NCI-H524 (cell line): ENCODE data around the gene PIK3AP1.

Source experiments
- DNase-seq, 2 experiments: peaks; one replicate each; lab custom pipeline; 2025; lab: John Stamatoyannopoulos, UW

Gene PIK3AP1

DNA sequence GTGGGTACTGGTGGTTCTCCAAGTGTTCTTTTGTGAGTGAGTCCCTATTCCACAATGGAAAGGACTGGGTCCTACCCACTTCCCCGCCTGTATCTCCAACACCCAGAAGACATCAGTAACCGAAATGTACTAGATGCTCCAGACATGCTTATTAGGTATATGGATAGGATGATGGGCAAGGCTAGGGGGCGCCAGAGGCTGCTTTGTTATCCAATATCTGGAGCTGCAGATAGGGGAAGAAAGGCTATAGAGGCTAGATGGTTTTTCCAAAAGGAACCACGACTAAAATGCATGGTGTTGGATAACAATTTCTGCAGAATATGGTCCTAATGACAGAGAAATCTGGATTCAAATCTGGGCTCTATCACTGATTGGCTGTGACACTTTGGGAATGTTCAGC, 77.3 kb downstream of the PIK3AP1 start:
- DNase-seq: peak; percentile 10 to 46

DNA sequence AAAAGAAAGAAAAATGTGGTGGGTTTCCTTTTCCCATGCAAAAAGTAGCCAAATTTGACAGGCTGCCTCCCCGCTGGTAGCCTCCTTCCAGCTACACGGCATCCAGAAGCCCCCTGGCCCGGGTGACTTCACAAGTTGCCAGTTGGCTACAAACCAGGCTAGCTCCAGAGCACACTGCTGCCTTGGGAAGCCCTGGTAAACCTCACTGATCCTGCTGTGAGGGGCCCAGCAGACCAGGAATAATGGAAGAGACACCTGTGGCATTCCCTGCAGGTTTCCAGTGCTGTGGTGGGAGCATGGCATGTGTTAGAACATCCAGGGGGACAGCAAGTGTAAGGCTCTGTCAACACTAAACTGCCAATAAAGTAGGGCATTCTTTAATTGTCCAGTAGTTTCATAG, 77.8 kb downstream of the PIK3AP1 start:
- no peak for DNase-seq

DNA sequence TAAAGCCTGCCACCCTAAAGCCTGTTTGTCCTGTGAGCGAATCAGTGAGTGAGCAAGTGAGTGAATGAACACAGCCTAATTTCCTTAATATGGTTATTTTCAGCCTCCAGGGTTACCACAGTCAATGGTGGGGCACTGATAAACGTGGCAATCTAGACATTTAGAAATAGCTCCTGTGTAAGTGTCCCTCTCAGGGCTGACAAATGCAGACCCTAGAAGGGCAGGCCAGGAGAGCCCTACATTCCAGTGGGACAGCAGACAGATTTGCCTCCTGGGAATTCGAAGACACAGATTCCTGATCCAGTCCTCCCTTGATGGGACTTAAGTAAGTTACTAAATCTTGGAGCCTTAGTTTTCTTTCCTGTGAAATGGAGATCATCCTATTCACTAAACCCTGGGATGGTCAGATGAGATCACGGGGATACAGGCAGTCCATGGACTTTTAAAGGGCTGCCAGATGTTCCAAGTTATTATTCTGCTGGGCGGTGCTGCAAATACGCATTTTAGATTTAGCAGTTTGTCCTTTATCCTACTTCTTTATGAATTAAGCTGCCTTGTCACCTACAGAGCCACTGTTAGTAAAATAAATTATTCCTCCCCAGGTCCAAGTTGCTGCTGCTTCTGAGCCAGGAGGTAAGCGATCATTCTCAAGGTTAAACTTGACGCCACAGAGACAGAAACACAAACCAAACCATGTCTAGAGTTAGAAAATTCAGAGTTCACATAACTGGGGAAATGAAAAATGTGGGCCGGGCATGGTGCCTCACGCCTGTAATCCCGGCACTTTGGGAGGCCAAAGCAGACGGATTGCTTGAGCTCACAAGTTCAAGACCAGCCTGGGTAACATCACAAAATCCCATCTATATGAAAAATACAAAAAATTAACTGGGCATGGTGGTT, 78.7 kb downstream of the PIK3AP1 start:
- DNase-seq: no peak

DNA sequence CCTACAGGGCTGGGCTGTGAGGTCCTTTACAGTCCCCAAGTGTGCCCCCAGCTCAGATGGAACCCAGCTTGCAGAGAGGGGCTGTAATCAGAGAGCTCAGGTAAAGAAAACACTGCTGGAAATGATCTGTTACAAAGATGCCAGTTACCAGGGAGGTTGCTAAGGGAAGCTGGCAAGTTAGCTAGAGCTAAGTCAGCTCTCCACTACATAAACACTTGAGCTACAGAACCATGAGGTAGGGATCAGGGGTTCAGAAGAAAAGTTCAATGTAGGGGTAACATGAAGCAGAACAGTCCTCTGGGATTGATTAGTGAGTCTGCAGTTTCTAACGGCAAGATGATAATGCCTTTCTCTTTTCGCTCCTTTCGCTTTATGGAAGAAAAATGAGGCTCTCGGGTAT, 80.4 kb downstream of the PIK3AP1 start:
- DNase-seq: no peak

DNA sequence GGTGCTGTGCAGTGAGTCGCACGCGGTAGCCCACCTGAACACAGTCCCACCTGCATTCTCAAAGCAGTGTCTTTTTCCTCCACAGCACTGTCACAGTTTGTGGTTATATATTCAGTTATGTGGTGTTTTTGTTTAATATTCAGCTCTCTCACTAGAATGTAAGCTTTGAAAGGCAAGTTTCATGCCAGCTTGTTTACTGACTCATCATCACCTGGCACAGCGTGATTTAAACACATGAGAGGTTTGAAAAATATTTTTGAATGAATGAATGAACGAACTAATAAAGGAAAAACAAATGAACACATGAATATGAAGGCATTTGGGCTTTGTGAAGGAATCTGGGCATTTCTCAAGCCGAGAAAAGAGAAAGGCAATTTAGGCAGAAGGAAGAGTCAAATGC, 81.6 kb downstream of the PIK3AP1 start:
- no peak for DNase-seq

DNA sequence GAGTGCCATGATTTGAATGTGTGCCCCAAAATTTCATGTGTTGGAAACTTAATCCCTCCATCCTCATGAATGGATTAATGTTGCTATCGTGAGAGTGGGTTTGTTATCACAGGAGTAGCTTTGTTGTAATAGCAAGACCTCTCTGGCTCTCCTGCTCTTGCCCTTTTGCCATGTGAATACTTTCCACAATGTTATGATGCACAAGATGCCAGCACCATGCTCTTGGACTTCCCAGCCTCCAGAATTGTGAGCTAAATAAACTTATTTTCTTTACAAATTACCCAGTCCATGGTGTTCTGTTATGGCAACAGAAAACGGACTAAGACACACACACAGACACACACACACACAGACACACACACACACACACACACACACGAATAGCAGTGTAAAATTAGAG, 82.2 kb downstream of the PIK3AP1 start:
- no peak for DNase-seq

DNA sequence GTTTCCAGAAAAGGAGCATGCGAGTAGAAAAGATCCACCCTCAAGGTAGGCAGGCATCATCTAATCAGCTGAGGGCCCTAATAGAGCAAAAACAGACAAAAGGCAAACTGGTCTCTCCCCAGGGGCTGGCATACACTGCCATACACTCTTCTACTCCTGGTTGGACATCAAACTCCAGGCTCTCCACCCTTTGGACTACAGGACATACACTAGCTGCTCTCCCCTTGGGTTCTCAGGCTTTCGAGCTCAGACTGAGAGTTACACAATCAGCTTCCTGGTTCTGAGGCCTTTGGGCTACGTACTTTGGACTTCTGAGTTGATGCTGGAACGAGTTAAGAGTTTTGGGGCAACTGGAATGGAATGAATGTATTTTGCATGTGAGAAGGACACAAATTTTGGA, 82.6 kb downstream of the PIK3AP1 start:
- no peak for DNase-seq

DNA sequence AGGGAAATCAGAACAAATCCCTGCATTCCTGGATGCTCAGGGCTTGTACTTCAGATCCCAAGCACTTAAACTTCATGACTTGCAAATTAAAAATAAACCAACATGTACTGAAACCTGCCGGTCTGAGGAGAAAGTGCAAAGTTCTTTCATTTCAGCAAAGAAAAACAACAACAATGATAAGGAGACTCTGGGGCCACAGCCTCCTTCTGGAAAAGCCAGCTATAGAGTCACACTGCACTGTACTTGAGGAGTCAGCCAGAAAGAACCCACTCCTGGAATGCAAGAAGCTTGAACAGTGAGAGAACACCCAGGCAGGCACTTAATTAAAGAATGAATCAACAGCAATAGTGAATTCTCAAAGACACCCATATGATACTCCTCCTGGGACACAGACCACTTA, 83.8 kb downstream of the PIK3AP1 start:
- DNase-seq: no peak

DNA sequence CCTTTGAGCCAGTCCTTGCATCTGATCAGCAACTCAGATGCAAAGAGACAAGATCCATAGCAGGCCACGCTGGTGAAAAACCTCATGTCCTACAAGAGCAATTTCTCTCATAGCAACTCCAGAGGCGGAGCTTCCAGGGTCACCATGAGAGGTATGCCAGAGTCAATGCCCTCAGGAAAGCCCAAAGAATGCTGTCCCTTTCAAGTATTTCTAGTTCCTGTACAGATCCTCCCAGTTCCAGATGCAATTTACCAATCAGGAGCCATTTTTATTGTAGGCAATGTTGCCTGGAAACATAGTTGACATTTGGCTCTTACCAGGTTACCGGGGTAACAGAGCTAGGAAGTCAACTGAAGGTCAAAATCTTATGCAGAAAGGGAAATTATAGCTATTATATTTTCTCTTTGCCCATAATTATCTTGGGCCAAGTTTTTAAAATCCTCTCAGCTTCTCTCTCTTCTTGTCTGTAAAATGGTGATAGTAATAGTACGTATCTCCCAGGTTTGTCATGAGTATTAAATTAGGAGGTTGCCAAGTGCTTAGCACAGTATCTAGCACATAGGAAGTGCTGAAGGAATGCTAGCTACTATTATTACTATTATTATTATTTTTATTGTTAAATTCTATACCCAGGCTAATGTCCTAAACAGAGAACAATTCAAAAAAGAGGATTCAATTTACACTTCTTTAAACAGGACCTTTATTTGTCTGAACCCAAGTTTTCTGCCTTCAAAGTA, 87.2 kb downstream of the PIK3AP1 start:
- no peak for DNase-seq

DNA sequence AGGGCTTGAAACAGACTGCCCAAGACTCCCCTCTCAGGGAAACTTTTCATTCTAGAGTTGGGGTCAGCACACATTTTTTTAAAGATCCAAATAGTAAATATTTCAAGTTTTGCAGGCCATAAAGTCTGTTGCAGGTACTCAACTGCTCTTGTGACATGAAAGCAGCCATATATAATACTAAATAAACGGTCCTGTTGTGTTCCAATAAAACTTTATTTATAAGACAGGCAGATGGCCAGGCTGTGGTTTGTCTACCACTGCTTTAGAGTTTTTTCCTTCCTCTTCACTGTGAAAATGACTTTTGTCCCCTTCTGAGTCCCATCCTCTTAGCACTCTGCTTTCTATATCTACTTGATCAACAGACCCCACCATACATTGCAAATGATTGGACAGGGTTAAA, 93.0 kb downstream of the PIK3AP1 start:
- no peak for DNase-seq

DNA sequence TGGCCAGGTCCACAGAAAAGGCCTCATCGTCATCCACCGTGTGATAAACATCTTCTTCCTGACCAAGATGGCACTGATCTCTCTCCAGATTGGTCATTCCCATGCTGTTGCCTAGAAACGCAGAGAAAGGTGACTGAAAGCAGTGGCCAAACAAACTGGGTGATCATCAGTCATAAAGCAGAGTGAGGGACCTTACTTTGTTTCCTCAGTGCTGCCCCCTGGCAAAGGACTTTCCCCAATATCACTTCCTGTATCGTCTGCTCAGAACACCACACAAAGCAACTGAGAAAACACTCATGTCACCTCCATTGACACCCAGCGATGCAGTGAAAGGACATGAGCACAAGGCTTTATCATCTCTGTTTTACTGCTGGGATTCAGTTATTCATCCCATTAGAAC, 93.5 kb downstream of the PIK3AP1 start:
- no peak for DNase-seq

DNA sequence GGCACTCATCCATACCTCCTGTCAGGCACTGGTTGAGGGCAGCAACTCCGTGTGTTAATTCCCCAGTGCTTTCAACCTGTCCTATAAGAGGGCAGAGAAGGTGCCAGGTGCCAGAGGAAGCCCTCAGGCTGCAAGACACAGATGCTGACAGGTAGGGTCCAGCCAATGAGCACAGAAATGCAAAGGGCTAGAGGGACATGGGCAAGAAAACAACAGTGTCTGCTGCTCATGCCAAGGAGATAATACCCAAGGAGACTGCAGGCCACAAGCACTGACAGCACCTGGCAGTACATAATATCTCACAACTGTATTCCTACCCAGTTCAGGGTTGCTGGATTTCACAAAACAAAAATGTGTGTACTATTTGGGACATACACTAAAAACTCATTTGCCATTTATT, 95.1 kb downstream of the PIK3AP1 start:
- no peak for DNase-seq

DNA sequence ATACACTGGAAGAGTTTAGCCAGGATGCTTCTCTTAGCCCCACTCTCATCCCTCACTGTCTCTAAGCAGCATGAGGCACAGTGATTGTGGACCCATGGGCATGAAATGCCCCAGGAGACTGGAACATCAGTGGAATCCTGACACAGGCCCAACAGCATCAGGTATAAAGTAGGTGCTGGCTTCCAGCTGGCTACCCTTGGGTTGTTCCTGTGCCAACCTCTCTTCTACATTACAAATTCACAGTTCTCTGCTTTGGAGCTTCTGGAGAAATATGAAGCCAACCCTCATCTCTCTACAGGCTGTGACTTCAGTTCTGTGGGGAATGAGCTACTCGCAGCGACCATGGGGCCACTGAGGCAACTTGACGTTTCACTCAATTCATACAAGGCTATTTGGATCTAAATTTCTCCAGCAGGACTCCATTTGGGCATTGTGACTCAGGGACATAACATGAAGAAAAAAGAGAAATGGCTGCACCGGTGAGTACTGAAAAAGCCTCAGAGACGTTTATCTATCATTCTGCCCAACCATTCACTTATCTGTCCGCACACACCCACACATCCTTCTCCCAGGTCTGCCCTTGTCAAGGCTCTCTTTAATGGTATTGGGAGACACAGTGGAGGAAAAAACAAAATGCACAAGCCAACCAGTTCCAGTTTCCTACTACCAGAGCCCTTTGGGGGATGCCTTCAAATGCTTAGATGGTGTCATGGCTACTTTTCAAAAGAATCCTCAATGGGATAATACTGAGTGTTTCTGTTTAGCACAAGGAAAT, 98.1 kb downstream of the PIK3AP1 start:
- no peak for DNase-seq

DNA sequence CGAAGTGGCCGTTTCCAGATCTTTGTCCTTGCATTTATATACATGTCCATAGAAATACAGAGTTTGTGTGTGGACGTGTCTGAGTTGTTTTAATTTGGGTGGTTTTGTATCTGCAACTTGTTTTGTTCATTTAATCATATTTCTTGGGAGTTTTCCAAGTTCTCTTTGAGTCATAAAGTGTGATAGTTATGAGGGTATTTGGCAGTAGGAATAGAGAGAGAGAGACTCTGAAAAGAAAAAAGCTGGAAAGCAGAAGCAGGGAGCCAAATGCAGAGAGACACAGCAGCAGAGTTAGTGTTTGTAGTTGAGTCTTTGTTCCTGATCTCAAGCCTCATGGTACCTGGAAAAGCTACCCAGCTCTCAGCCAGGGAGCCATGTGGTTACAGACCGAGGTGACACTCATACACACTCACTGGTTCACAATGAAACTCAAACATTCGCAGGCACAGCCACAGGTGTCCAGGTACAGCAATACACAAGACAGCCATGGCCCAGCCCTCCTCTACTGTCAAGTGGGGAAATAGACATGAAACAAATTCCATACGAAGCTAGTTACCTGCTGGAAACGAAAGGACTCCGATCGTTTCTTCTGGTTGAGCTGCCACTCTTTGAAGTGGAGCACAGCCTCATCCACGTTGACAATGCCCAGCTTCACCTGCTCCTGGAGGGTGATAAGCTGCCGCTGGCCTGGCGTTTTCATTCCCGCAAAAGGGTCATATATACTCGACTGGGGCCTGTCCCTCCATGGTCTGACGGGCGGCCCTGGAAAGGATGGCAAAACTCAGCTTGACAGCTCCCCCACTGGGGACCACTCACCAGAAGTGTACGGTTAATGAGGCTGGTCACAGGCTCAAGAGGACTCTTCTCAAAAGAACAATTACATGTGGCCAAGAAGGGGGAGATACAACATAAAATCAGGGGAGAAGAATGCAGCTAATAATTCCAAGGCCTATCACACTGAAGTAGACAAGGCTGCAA, 100.2 kb downstream of the PIK3AP1 start:
- DNase-seq: no peak

DNA sequence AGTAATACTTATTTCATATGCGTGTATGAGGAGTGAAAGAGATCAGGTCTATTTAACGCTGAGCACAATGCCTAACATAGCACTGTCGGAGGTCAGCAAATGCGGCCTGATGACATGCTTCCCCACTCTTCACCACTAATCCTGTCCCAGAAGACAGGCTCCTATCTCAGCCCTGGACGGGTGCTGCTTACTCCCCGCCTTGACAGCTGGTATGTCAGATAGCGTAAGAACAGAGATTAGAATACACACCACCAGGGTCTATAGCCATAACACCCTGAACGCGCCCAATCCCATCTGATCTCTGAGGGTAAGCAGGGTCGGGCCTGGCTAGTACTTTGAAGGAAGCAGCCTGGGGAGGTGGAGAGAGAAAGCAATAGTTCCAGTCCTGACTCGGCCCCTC, 101.2 kb downstream of the PIK3AP1 start:
- peak; percentile 46 to 75 for DNase-seq

DNA sequence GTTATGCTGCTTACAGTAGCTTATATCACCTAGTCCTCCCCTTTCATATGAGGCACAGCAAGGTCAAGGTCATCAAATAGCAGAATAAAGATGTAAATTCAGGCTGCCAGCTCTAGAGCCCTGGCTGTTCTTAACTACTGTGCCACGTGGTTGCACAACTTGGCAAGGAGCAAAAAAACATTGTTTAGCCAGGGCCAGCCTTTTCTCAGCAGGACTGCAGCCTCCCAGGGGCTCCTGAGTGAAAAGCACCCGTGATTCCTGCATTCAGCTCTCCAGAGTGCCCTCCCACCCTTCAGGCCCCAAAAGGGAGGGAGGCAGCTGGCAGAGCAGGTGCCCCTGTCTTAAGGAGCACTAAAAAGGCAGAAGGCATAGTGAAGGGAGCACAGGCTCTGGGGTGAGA, 101.7 kb downstream of the PIK3AP1 start:
- DNase-seq: peak; percentile 59 to 85

DNA sequence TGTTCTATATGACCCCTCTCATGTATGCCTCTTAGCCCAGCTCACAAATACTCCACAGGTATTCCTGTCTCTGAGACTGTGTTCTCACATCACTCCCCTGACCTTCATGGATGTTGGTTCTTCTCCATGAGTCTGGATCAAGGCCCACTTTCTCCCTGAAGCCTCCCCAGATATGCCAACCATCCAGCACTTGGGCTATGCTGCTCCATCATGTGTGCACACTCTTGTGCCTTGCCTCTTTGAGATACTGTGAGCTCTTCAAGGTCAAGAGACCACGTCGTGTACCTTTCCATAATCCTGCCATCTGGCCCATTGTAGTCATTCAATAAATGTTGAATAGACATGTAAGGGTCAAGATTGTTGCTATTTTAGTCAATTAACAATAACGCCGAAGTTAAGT, 103.4 kb downstream of the PIK3AP1 start:
- peak in 1 of 2 experiments; percentile 38 for DNase-seq

DNA sequence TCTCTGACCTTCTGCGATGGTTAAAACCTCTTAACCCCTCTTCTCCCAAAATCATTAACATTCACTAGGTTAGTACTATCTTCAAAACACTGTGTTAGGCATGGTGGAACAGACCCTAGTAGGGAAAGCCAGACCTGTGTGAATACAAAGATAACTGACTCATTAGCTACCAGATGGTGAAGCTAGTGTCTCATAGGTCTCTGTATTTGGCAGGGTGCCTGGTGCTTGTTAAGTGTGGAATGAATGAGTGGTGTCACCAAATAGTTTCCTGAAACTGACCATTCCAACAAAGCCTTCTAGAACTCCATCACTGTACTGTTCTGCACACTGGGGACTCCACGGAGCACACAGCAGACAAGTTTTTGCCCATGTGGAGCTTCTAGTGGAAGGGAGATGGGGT, 105.8 kb downstream of the PIK3AP1 start:
- peak; percentile 51 to 64 for DNase-seq

DNA sequence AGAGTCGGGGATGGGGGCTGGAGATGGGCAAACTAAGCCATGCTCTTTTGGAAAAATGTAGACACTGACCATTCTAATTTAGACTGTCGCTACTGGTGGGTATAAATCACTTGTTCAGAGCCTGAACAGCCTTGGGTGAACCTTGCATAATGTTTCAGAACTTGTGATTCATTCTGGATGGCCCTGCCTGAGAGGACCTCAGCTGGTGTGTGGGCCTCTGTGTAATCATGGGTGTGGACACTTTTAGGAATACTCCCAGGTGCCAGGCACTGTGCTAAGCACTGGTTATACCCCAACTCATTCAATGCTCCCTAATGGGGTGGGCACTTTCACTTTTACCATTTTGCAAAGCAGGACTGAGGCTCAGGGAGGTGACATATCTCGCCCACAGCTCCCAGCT, 106.7 kb downstream of the PIK3AP1 start:
- no peak for DNase-seq

DNA sequence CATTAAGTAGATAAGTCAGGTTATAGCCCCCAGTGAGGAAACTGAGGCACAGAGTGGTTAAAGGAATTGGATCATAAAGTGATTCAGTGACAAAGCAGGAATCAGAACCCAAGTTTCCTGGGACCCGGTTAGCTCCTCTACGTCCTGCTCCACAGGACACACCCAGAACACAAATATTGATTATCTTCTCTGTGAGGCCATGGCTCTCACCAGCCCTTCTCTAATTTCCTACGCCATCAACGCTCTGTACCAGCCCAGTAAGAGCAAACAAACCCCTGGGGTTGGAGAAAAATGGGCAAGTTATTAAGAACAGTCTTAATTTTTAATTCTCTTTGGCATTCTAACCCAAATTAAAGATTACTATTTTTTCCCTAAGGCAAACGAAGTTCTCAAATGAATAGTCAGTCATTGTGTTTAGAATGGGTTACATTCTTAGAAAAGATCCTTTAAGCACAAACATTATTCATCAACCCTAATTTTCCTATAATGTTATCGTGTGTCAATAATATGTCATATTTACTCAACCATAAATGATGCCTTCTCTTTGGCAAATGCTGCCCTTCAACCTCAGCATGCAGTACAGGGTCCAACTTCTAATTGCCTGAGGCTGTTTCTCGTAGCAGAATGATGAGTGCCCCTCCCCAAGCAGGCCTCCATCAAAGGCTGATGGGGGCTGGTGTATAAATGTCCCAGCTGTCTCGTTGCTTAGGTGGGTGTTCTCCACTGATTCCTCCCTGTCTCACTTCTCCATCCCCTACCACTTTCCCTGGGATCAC, 108.1 kb downstream of the PIK3AP1 start:
- no peak for DNase-seq

DNA sequence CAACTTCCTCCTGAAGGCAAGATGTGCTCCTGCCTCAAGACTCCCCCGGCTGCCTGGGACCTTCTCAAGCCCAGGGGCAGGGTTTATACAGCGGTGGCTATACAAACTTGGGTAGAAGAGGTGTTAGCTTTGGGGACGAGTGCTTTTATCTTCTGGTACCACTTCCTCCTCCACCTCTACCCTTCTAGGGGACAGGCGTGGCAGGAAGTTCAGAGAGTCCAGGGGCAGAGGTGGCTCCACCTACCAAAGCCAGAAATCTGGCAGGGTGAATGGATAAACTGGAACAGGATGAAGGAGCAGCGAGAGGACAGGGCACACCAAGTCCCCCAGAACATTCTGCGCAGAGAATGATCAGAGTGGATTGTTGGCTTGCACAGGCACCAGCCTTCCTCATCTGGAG, 109.5 kb downstream of the PIK3AP1 start:
- no peak for DNase-seq
